Measurements from ENCODE around the gene ESR2. TPM values are rescaled to one million over a fixed set of nuclear protein-coding genes. Genes with fewer than 3 reads are reported as not detected.

ESR2 gene
- polyA plus RNA-seq, 1 experiment = not detected

DNA sequence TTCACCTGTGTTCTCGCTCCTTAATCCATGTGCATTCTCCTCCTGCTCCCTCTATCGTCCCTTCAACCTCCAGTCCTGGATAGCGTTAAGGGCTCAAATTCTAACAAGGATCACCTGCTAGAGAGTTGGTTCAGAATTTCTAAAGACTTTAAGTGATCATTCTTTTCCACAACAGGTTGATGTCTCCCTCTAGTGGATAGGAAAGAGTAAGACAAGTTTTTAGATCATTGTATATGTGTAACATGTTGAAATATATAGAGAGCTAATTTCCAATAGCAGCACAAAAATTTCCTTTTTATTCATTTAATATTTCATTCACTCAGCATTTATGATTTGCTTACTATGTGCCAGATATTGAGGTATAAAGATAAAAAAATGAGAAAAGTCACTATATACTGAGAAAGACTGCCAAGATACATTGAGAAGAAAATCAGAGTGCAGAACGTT, 9.3 kb upstream of the ESR2 start:
- no peak overlapping the region for H3K4me3 ChIP-seq (ENCODE audit: low read depth, low read length)
- peak; percentile 73 for TF ChIP-seq CTCF (IDR thresholded peaks at IDR 0.05; ENCODE audit: insufficient read depth, low read depth, low read length)
- no peaks in the 10 kb centered on the region for H3K36me3 ChIP-seq (ENCODE audit: control insufficient read depth, insufficient read depth, low read length)
- DNase-seq (ENCODE audit: low read depth) = no peak
- CTCF ChIA-PET = interaction anchor here (0.6 to 5.3 kb wide), 30 partner anchors 9 to 661 kb away, joined by 3 to 54 read pairs (median 4); partner anchors contain the start of genes ESR2 and WDR89
- POLR2A ChIA-PET = no interaction called here
- peaks cover under 1% of the 10 kb centered on the region; the same call in 1 of the 2 replicates for H3K27me3 ChIP-seq (ENCODE audit: control insufficient read depth, insufficient read depth, low read length)

GRCh38 chr14:64298773-64299172, 4.6 kb upstream of the ESR2 start:
- POLR2A ChIA-PET = no interaction called here
- H3K36me3 ChIP-seq (ENCODE audit: control insufficient read depth, insufficient read depth, low read length) = no peaks in the 10 kb centered on the region
- CTCF ChIA-PET = interaction anchor here (2.1 kb wide), 1 partner anchor 259 kb away, joined by 6 read pairs; no protein-coding TSS in a partner anchor
- no peak for TF ChIP-seq CTCF (IDR thresholded peaks at IDR 0.05; ENCODE audit: insufficient read depth, low read depth, low read length)
- H3K4me3 ChIP-seq (ENCODE audit: low read depth, low read length) = no peak overlapping the region
- no peak for DNase-seq (ENCODE audit: low read depth)
- H3K27me3 ChIP-seq (ENCODE audit: control insufficient read depth, insufficient read depth, low read length) = peaks cover 13% of the 10 kb centered on the region

GRCh38 chr14:64296561-64296960, 2.4 kb upstream of the ESR2 start:
- DNase-seq (ENCODE audit: low read depth) = no peak
- Histone ChIP-seq H3K4me3 (ENCODE audit: low read depth, low read length) (no peak overlapping the region), H3K36me3 (ENCODE audit: control insufficient read depth, insufficient read depth, low read length) (no peaks in the 10 kb centered on the region), H3K27me3 (ENCODE audit: control insufficient read depth, insufficient read depth, low read length) (peaks cover 16% of the 10 kb centered on the region)
- ChIA-PET POLR2A (no interaction called here), CTCF (interaction anchor here (1.2 to 1.8 kb wide), 4 partner anchors 25 to 500 kb away, joined by 3 to 8 read pairs (median 4); no protein-coding TSS in a partner anchor)
- no peak for TF ChIP-seq CTCF (IDR thresholded peaks at IDR 0.05; ENCODE audit: insufficient read depth, low read depth, low read length)

- ChIA-PET CTCF (interaction anchor here (0.5 to 2.8 kb wide), 27 partner anchors 9 to 496 kb away, joined by 3 to 27 read pairs (median 4); no protein-coding TSS in a partner anchor), POLR2A (no interaction called here)
- TF ChIP-seq CTCF (IDR thresholded peaks at IDR 0.05; ENCODE audit: insufficient read depth, low read depth, low read length) = peak; percentile 90
- H3K27me3 ChIP-seq (ENCODE audit: control insufficient read depth, insufficient read depth, low read length) = peaks cover 16% of the 10 kb centered on the region
- DNase-seq (ENCODE audit: low read depth) = no peak
- H3K4me3 ChIP-seq (ENCODE audit: low read depth, low read length) = no peak overlapping the region
- no peaks in the 10 kb centered on the region for H3K36me3 ChIP-seq (ENCODE audit: control insufficient read depth, insufficient read depth, low read length)
Measured at GRCh38 chr14:64294672-64295413, 672 bp upstream of the ESR2 start.

GRCh38 chr14:64292197-64292596, 2.0 kb downstream of the ESR2 start:
- CTCF ChIA-PET = interaction anchor here (1.4 to 1.5 kb wide), 2 partner anchors 9 to 11 kb away, joined by 3 to 7 read pairs; no protein-coding TSS in a partner anchor
- POLR2A ChIA-PET = no interaction called here
- no peak for TF ChIP-seq CTCF (IDR thresholded peaks at IDR 0.05; ENCODE audit: insufficient read depth, low read depth, low read length)
- peaks cover 14% of the 10 kb centered on the region for H3K27me3 ChIP-seq (ENCODE audit: control insufficient read depth, insufficient read depth, low read length)
- H3K36me3 ChIP-seq (ENCODE audit: control insufficient read depth, insufficient read depth, low read length) = no peaks in the 10 kb centered on the region
- H3K4me3 ChIP-seq (ENCODE audit: low read depth, low read length) = no peak overlapping the region
- no peak for DNase-seq (ENCODE audit: low read depth)
